Stimulated activated CD4-positive, alpha-beta T cell treated with anti-CD3 and anti-CD28 coated beads, TNF-alpha, amount 100 ng/mL, for 48 hours (primary cell): ENCODE data around the gene OTOP1.
"Not testable (repeated sequence)": the region's sequence is repeated elsewhere in the genome, so short reads cannot be mapped to it uniquely, and the experiment has no call there.

Source experiments
- DNase-seq, 3 donors: peaks; one replicate each; pipeline ENCODE4 v3.0.0-alpha.2; 2020; ENCODE audit warnings: low read depth in 3 of 3

The OTOP1 gene

DNA sequence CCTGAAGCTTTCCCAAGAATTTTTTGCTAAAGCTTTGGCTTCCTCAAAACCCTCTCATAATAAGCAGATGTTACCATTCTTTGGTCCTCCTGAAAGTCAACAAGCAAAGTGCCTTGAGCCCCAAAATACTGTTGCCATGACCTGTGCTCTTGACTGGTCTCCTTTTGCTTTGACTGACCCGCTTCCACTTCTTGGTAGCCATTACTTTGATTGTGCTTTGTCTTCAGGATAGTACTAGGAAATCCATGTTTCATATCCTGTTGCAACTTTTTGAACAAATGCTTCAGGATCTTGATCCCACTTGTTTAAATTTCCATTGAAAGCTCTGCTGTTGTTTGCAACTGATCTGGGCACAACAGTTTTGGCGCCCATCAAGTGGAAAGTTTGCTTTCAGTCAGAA lies 6.9 kb upstream of the OTOP1 start:
- DNase-seq: no peak

DNA sequence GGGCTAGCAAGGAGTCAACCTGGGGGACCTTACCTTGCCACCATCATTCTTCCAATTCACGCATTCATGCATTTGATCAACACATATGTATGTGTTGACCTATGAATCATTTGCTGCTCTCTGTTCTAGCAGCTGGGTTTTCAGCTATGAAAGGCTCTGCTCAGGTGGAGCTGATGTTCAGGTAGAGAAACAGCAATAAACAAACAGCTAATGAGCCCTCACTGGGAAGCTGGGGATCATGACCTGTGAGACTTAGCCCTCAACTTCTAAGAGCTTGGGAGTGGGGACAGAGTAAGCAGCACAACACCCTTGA lies 1.6 kb upstream of the OTOP1 start:
- DNase-seq: no peak

DNA sequence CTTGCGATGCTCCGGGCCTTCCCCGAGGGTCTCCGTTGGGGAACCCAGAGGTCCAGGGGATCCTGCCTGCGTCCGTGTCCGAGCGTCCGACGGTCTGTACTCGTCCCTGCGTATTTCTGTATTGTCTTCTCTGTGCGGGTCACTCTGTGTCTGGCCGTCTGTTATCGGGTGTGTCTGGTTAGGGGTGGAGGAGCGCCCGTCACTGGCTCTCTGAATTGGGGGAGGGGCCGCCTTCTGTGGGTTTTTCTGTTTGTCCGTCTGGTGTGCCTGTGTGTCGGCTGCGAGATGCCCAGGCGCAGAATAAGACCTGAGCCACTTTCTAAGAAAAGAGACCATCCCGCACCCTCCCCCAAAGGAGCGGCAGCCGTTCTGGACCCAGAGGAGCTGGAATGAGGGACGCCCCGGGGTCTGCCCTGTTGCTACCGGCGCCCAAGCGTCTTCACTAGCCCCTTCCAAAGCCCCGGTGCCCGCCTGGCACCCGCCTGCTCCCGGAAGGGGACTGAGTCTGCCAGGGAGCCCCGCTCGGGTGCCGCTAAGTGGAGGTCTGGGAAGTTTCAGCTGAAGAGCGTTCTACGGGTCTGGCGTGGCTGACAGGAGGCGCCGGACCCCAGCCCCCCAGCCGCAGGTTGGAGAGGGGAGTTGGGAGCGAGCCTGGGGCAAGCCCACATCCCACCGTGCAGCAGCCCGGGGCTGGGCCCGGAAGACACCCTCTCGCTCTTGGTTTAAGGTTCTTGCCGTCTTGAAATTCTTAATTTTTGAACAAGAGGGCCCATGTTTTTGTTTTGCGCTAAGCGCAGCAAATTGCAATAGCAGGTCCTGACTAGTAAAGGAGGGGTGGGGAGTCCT lies 1.0 kb upstream of the OTOP1 start:
- no peak for DNase-seq

DNA sequence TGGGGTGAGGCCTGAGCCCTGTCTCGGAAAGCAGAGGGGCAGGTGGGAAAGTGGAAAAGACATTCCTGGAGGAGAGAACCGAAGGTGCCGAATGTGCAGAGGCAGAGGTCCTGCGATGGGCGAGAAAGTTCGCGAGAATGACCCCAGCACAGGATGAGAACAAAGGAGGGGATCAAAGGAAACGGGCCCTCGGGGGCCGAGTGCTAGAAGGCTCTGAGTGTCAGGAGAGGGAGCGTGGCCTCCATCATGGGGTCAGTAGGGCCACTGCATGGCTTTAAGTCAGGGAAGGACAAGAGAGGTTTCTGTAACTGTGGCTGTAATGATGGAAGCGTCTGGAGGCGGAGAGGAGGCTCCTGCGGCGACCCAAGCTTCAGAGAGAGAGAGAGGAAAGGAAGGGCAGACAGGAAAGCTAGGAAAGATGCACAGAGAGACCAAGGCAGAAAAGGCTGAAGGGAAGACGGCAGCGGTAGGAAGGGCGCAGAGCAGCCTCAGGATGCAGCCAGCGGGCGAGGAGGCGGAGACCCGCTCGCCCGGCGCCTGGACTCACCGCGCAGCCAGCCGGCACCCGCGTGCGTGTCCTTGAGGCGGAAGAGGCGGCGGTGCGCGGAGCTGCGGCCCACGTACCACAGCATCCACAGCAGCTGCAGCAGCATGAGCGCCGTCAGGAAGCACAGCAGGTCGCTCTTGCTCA lies 669 bp downstream of the OTOP1 start:
- DNase-seq: no peak

DNA sequence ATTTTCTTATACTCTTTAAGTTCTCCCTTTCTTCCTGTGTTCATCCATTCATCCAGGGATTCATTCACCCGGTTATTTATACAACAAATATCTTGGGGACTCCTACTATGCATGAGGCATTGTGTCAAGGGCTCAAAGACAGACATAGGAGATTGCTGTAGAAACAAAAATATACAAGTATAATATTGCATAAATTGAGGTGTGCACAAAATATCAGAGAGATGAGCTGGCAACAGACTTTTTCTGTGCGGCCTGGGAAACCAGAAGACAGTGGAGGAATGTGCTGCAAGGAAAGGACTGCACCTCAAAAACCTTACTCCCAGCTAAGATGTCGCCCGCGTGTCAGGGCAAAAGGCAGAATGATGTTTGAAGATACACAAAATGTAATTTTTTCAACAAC lies 9.6 kb downstream of the OTOP1 start:
- DNase-seq: no peak

DNA sequence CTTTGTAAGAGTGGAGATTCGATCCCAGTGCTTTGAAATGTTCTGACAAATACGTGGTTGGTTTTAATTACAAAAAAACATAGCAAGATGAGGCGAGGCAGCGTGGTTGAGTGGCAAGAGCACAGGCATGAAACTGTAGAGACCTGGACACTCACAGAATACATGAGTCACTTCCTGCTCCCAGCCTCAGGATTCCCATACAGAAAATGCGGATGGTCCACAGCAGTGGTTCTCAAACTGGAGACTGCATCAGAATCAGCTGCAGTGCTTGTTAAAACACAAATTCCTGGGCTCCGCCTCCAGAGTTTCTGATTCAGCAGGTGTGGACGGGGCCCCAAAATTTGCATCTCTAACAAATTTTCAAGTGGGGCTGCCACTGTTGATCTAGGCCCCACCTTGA lies 10.1 kb downstream of the OTOP1 start:
- DNase-seq: no peak

DNA sequence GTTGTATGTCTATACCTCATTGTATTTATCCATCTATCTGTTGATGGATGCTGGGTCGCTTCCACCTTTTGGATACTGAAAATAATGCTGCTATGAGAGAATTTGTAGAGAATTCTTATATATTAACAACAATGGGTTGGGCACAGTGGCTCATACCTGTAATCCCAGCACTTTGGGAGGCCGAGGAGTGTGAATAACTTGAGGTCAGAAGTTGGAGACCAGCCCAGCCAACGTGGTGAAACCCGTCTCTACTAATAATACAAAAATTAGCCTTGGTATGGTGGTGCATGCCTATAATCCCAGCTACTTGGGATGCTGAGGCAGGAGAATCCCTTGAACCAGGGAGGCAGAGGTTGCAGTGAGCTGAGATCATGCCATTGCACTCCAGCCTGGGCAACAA lies 13.1 kb downstream of the OTOP1 start:
- DNase-seq: not testable (repeated sequence)

DNA sequence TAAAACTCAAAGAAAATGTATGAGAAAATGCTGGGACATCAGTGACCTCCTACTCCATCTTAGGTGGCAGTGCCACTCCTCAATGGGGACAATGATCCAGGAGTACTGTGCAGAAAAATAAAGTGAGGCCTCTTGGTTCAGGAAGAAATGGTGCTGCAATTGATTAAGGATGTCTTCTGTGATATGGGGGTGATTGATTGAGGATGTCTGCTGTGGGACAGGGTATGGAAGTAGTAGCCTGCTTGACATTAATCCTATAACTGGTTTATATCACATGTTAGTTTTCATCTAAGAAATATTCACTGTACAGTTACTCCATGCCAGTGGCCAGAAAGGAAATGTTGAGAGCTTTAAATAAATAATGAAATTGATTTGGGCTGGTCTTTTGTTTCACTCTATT lies 20.5 kb downstream of the OTOP1 start:
- no peak for DNase-seq

DNA sequence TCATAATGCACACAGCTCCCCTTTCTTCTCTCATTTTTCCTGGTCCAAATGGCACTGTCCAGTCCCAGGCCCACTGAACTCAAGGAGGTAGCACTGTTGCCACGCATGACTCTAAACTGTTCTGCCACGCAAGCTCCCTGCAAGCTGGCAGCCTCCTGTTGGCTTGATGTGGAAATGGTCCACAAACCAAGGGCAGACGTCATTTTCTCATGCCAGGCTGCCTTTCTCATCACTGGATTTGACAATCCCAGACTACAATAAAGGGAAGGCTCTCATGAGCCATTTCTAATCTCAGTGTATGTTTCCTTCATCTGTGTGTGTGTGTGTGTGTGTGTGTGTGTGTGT lies 22.4 kb downstream of the OTOP1 start:
- no peak for DNase-seq

DNA sequence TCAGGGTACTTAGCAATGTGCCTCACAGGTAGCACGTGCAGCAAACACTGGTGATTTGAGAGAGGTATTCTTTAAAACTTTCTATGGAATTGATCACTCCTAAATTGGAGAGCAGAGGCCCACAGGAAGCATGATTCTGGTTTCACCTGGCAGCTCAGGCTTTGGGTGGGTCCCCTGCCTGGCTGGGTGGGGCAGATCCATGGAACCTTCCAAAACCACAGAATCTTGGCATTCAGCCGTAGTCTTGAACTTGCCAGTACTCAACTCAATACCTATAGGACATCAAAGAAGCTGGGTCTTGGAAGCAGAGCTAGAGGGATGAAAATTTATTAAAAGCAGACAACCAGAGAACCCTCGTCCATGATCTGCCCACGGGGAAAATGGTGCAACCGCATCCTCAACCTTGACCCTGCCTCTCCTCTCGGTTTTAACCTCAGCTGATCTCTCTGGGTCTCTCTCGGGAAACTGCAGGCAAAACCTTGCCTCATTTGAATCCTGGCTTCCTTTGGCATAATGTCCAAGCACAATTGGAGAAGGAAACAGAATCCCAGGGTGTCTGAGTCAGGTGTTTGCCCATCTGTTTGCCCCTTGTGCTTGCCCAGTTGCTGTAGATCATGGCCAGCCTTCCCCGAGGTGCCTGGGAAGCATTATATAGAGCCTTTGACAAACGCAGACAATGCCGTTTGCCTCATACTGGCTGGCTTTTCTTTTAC lies 22.9 kb downstream of the OTOP1 start:
- DNase-seq: no peak

DNA sequence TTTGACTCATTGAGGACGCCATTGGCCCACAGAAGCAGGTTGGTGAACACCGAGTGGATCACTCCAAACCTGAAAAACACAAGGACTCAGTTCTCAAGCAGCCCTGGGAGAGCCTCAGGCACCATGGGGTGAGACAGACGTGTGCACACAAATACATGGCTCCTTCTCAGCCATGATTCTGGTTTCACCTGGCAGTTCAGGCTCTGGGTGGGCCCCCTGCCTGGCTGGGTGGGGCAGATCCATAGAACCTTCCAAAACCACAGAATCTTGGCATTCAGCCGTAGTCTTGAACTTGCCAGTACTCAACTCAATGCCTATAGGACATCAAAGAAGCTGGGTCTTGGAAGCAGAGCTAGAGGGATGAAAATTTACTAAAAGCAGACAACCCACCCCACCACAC lies 24.2 kb downstream of the OTOP1 start:
- DNase-seq: no peak

DNA sequence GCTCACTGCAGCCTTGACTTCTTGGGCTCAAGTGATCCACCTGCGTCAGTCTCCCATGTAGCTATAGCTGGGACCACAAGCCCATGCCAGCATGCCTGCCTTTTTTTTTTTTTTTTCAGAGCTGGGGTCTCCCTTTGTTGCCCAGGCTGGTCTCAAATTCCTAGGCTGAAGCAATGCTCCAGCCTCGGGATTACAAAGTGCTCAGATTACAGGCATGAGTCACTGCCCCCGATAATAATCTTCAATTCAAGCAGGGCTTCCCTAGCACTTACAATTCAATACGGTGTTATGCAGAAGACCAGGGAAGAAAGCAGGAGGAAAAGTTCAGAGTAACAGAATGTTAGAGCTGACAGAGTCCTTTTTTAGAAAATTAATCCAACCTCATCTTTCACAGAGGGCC lies 26.1 kb downstream of the OTOP1 start:
- no peak for DNase-seq

DNA sequence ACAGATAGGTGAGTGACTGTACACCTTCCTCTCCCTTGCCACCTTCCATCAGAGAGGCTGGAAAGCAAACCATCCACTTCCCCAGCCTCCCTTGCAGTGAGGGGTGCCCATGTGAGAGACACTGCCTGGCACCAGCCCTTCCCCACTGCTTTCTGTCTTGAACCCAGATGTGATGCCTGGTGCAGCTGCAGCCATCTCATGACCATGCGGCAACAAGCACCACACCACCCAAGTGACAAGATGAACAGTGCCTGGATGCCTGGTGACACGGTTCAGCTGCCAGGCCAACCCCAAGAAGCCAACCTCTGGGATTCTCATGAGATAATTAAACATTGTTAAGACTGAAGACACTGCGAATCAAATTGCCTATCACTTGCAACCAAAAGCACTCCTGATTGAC lies 31.4 kb downstream of the OTOP1 start:
- no peak for DNase-seq

DNA sequence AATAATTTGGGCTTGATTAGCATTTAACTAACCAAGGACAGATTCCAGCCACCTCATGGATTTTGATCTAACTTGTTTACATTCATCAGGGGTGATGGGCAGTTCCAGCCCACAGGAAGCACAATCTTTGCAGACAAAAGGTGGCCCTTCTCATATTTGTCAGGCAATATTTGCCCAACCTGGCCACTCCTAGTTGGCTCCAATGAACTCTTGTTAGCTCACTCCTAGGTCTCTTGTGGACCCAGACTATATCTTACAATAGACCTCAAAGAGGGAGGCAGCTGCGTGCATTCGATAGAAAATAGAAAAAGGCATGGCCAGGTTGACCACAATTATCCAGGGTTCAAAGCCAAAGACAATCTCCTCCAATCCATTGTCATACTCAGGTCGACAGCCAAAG lies 38.2 kb downstream of the OTOP1 start:
- not testable (repeated sequence) for DNase-seq

DNA sequence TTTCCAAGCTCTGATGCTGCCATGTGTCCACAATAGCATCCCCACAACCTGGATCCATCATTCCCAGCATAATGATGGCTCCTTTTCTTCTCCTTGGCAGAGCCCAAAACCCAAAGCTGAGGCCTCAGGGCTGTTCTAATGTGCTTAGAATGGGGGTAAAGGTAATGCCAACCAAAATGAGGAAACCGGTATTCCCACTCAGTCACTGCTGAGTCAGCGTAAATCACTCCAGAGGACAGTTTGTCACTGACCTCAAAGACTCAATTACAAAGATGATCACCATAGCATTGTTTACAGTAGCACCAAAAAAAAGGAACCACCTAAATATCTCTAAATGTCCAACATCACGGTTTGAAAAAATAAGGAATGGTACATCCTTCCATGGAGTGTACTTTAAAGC lies 41.2 kb downstream of the OTOP1 start:
- DNase-seq: no peak

DNA sequence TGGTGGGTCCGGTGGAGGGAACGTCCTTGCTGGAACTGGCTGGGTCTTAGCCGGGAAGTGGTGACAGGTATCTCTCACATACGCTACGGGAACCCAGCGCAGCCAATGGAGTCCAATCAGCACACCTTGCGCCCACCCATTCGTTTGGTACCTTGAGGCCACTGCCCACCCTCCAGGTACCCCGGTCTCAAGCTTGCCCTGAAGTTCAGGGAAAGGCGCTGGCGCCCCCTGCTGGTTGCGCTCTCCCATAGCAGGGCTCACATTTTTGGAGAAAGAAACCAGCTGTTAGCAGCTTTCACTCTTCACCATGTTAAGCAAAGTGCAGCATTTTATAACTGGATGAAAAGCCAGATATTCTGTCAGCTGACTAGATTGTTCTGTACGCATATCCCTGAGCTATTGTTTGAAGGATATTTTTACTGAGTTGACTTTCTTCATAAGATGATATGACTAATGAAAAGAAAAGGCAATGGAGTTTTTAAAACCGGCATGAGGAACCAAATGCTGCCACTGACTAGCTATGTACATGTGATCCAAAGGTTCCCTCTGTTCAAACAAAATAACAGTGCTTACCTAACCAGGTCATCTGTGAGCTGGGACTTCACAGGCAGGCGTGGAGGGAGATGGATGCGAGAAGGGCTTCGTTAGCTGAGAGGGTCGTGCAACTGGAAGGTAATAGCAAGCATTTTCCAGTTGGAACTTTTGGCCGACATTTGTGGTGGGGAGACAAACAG lies 43.7 kb downstream of the OTOP1 start:
- peak in 1 of 3 donors; percentile 18 for DNase-seq

DNA sequence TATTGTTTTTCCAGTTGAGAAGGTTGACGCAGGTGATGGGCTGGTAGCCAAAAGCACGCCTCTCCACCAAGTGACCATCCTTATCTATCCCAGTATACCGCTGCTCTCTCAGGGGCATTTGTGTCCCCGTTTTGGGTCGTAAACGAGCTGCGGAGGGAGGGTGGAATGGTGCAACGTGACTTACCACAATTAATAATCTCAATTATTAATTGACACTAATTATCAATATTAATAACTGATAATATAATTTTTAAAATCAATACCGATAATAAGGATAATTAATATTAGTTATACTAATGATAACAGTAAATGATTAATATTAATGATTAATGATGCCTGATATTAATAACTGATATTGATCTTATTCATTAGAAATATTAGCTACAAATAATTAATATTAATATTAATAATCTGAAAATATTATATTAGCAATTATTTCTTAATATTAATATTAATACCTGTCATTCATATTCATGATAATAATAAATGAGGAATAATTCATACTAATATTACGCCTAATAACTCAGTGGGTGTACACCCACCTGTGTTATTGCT lies 56.1 kb downstream of the OTOP1 start:
- no peak for DNase-seq

DNA sequence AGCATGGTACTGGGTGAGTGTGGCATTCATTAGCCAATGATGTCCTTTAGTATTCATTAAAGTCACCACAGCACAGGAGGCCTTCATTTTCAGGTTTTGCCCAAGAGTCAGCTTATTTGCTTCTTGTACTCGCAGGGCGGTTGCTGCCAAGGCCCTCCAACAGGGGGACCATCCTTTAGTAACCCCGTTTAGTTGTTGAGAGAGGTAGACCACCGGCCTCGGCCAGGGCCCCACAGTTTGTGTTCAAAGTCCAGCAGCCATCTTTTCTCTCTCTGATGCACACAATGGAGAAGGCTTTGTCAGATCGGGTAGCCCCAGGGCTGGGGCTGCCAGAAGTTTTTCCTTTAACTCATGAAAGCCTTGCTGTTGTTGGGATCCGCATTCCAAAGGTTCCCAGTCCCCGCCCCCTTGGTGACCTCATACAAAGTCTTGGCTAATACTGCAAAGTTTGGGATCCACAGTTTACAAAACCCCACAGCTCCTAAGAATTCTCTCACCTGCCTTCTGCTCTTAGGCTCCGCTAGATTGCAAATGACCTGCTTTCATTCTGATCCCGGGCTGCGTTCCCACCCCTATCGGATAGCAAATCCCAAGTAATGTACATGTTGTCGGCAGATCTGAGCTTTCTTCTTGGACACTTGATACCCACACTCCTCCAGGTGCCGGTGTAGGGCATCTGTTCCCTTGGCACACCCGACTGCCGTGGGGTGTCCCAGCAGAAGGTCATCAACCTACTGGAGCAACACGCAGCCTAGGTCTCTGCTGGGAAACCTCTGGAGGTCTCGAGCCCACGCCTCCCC lies 58.5 kb downstream of the OTOP1 start:
- DNase-seq: not testable (repeated sequence)

DNA sequence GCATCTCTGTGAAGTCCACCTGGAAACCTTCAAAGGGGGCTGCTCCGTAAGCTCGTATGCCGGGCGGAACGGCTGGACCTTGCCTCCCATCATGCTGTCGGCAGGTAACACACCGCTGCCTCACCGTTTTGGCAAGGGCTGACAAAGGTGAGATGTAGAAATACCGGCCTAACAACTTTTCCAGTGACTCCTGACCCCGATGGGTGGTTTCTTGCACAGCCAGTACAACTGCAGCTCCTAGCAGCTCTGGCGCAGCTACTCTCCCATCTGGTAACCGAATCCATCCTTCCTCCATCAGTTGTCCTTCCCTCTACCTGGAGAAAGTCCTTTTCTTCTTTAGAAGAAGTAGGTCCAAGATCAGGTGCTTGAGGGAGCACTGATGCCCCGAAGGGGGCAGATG lies 59.7 kb downstream of the OTOP1 start:
- not testable (repeated sequence) for DNase-seq

DNA sequence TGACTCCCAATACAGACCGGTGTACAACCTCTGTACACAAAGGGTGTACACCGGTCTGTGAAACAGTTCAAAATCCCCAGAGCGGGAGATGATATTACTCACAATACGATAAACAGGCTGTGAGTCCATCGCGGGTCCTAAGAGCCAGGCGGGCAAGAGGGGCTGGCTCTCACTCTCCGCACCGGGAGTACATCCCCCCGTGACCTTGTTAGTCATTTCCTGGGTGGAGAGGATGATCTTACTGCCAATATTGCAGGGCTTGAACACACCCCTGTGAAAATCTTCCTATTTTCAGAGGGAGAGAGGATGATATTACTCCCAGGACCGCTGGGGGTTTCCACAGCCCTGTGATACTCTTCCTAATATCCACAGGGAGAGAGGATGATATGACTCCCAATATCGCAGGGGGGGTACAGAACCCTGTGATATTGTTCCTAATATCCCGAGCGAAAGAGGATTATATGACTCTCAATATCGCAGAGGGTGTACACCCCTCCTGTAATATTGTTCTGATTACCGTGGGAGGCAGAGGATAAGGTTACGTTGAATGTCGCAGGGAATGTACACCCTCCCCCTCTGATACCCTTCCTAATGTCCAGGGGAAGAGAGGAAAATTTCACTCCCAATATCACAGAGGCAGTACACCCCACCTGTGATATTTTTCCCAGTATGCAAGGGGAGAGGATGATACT lies 60.9 kb downstream of the OTOP1 start:
- DNase-seq: not testable (repeated sequence)
